ENCODE data around the gene CROCC2.

Gene CROCC2

GRCh38 chr2:240922982-240923537 lies 16.9 kb downstream of the CROCC2 start:
- DNase-seq = no peak

GRCh38 chr2:240925191-240925567 lies 19.0 kb downstream of the CROCC2 start:
- no peak for DNase-seq

- DNase-seq = no peak
These were observed 19.7 kb downstream of the CROCC2 start for GRCh38 chr2:240925568-240926515.

- no peak for DNase-seq
These were observed 20.6 kb downstream of the CROCC2 start for GRCh38 chr2:240926516-240927389.

GRCh38 chr2:240927390-240927781 lies 21.2 kb downstream of the CROCC2 start:
- DNase-seq = no peak

GRCh38 chr2:240928476-240929363 lies 22.6 kb downstream of the CROCC2 start:
- no peak for DNase-seq

- DNase-seq = no peak
These were observed 23.4 kb downstream of the CROCC2 start for GRCh38 chr2:240929364-240930095.

- DNase-seq = no peak
These were observed 24.0 kb downstream of the CROCC2 start for GRCh38 chr2:240930096-240930630.

GRCh38 chr2:240930631-240931318 lies 24.6 kb downstream of the CROCC2 start:
- no peak for DNase-seq

GRCh38 chr2:240931319-240931949 lies 25.3 kb downstream of the CROCC2 start:
- no peak for DNase-seq

- DNase-seq = no peak
These were observed 26.0 kb downstream of the CROCC2 start for GRCh38 chr2:240932001-240932723.

GRCh38 chr2:240932724-240933047 lies 26.6 kb downstream of the CROCC2 start:
- no peak for DNase-seq

- DNase-seq = no peak
These were observed 27.2 kb downstream of the CROCC2 start for GRCh38 chr2:240933048-240933965.

GRCh38 chr2:240933966-240934700 lies 28.0 kb downstream of the CROCC2 start:
- DNase-seq = no peak

- no peak for DNase-seq
These were observed 28.6 kb downstream of the CROCC2 start for GRCh38 chr2:240934701-240935102.

GRCh38 chr2:240935103-240935876 lies 29.2 kb downstream of the CROCC2 start:
- DNase-seq = no peak

GRCh38 chr2:240936106-240936505 lies 30.0 kb downstream of the CROCC2 start:
- no peak for DNase-seq
